Stimulated activated CD8-positive, alpha-beta memory T cell treated with anti-CD3 and anti-CD28 coated beads, Interleukin-12 subunit alpha, Interleukin-12 subunit beta, amount 100 ng/mL, for 24 hours (primary cell): ENCODE results near the gene SEPTIN2.
"Not testable (repeated sequence)": the region's sequence is repeated elsewhere in the genome, so short reads cannot be mapped to it uniquely, and the experiment has no call there.

Experiments
- DNase-seq: peaks from one replicate; pipeline ENCODE4 v3.0.0-alpha.2; 2020; ENCODE audit errors: extremely low read depth

SEPTIN2 gene

DNA sequence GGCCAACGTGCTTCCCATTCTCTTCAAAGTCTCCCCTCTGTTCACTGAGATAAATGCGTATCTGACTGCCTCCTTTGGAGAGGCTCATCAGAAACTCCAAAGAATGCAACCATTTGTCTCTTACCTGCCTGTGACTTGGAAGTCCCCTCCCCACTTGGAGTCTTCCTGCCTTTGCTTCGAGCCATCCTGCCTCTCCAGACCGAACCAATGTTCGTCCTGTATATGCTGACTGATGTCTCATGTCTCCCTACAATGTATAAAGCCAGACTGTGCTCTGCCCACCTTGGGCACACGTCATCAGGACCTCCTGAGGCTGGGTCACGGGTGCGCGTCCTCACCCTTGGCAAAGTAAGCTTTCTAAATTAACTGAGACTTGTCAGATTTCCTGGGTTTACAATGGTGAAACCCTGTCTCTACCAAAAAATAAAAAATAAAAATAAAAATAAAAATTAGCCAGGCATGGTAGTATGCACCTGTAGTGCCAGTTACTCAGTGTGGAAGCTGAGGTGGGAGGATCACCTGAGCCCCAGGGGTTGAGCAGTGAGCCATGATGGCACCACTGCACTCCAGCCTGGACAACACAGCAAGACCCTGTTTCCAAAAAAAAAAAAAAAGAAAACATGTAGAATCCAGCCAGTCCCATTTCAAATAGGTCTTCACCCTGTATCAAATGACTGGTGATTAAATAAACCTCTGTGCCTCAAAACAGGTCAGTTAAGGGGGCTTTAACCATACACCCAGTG is 29.2 kb upstream of the SEPTIN2 start:
- no peak for DNase-seq

DNA sequence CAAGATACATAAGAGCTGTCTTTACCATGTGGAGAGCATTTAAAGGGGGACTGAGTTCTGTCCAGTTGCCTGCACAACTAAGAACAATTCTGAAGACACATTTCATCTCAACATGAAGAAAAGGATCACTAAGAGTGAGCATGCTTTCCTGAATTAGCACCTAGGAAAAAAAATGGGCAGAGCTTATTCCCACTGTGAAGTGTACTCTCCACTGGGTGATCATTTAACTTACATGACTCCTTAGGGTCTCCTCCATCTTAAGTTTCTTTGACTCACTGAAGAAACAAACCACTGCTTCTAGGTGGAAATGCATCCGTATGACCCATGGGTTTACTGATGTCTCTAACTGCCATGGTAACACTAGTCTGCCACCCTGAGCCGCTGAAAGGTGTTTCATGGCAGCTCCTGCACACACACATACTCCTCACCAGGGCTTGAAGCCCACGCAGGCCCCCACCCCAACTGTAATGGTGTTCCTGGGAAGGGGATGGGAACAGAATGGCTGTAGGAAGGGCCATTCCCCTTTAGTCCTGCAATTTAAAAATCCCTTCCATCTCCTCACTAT is 27.3 kb upstream of the SEPTIN2 start:
- no peak for DNase-seq

DNA sequence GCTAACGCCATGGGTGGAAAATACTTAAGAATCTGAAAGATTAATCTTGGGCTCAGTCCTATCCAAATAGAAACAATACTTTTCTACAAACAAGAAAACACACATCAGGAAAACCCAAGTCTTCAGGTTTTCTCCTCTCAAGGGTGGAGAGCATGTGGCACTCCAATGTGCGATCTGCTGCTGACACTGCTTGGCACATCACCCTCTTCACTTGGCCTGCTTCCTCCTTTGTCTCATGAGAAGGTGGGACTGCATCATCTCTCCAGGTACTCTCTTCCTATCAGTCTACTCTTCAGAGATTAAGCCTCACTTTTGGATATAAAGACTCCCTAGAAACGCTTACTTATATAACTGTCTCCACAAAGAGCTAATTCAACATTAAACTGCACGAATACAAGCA is 26.7 kb upstream of the SEPTIN2 start:
- DNase-seq = no peak

DNA sequence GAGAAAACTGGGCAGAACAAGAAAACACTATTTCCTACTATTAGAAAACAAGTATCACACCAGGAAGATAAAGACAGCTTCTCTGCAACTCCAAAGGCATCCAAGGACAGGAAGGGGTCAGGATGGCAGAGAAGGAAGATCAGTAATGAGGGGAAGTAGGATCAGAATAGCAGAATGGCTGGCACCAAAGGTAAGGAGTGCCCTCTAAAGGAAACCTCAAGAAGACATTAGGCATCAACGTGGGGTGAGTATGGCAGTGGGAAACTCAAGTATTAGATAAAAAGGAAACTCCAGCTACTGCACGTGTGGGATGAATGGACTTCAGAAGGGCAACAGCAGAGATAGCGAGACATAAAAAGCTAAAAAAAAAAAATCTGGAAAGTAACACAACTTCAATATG is 26.1 kb upstream of the SEPTIN2 start:
- no peak for DNase-seq

DNA sequence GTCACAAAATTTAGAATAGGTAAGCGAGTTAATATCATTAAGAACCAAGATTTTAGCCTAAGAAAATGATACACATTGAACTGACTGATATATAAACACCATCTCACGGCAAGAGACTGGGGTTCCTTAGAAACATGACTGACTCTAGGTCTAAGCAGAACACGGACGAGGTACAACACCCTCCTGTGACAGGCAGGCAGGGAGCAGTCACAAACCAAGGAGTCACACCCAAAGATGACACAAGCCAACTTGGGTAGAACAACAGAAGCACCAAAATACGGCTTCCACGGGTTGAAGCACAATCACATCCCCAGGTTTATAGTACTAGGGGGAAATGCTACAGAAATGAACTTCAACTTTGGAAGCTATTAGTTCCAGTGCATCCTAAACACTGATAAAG is 24.6 kb upstream of the SEPTIN2 start:
- DNase-seq = no peak

DNA sequence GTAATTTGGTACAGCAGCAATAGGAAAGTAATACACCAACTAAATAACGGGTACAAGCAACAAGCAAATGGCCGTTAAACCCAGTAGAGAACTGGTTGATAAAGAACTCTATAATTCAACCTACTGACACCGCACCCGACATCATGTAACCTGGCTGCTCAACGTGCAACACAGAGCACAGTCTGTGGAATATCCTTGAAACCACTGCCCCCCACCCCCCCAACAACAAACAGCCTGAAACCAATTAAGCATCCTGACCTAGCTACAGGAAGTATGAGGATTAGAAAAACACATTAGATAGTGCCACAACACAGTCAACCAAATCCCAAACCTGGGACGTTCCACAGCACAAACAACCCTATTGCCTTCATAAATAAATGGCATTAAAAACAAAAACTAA is 23.7 kb upstream of the SEPTIN2 start:
- DNase-seq = no peak

DNA sequence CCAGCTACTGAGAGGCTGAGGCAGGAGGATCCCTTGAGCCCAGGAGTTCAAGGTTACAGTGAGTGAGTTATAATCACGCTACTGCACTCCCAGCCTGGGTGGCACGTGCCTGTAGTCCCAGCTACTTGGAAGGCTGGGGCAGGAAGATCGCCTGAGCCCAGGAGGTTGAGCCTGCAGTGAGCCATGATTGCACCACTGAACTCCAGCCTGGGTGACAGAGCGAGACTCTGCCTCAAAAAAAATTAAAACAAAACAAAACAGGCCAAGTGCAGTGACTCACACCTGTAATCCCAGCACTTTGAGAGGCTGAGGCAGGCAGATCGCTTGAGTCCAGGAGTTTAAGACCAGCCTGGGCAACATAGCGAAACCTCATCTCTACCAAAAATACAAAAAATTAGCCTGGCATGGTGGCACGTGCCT is 22.3 kb upstream of the SEPTIN2 start:
- DNase-seq = not testable (repeated sequence)

DNA sequence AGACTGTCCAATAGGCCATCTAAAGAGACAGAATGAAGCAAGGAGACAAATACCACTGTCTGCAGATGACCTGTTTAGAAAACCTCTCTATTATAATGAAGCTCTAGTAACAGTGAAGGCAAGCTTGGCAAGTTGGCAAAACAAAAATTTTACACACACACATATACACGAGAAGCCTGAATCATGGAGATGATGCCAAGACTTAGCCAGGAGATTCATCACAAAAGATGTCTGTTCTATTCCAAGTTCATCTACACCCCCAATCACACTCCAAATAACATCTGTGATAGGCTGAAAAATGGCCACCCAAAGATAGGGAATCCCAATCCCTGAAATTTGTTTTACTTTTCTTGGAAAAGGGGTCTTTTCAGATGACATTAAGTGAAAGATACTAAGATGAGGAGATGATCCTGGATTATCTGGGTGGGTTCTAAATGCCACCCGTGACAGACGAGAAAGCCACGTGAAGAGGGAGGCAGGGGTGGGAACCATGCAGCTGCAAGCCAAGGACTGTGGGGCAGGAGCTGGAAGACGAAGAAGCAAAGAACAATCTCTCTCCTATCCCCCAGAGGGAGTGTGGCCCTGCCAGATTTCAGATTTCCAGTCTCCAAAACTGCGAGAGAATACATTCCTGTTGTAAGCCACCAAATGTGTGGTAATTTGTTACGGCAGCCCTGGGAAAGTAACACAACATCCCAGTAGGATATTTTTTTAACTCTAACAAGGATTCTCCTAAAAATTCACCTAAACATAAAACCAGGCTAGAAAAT is 20.2 kb upstream of the SEPTIN2 start:
- DNase-seq = no peak

DNA sequence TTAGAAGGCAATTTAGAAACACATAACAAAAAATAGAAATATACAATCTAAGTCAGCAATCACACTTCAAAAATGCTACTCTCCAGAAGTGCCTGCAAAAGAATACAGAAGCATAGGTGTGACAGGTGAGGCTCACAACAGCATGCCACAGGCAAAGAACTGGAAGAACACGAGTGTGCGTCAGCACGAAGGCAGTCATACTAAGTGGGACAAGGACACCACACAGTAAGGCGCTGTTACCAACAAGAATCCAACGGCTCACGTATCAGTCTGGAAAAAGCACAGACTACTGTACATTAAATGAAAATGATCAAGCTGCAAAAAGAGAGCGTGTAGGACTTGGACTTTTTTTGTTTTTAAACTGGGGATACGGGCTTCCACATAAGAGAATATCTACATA is 19.0 kb upstream of the SEPTIN2 start:
- DNase-seq = no peak

DNA sequence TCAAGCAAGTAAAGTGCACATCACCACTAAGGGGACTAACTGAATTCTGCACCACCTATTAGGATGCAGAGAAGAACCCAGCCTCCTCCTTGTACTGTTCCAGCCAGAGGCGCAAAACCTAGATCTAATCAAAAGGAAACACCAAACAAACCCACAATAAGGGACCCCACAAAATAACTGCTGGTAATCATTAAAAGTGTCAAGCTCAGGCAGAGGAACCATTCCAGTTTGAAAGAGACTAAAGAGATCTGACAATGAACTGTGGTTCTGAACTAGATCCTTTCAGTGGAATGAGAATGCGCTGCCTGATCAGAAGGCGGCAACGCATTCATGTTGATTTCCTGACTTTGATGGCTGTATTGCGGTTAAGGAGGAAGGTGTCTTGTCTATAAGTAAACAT is 17.1 kb upstream of the SEPTIN2 start:
- no peak for DNase-seq

DNA sequence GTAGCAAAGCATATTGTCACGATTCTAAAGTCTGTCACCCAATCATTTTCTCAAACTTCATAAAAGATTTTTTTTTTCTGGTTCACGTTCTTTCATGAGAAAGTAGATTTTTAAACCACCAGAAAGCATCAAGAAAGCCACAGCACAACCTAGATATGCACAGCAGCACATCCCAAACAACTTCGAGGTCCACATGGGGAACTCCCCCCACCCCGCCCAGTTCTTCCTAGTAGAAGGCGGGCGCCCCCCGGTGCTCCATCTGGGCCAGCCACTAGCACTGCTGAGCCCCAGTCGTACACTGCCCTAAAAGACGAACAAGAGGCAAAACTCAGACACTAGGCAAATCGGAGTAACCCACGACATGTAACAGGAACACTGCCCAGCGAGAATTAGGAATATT is 15.7 kb upstream of the SEPTIN2 start:
- no peak for DNase-seq

DNA sequence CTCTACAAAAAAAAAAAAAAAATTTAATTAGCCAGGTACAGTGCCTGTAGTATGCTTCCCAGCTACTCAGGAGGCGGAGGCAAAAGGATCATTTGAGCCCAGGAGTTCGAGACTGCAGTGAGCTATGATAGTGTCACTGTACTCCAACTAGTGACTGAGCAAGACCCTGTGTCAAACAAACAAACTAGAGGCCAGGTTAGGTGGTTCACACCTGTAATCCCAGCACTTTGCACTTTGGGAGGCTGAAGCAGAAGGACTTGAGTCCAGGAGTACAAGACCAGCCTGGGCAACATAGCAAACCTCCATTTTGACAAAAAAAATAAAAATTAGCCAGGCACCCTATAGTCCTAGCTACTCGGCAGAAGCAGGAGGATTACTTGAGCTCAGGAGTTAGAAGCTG is 13.6 kb upstream of the SEPTIN2 start:
- no peak for DNase-seq

DNA sequence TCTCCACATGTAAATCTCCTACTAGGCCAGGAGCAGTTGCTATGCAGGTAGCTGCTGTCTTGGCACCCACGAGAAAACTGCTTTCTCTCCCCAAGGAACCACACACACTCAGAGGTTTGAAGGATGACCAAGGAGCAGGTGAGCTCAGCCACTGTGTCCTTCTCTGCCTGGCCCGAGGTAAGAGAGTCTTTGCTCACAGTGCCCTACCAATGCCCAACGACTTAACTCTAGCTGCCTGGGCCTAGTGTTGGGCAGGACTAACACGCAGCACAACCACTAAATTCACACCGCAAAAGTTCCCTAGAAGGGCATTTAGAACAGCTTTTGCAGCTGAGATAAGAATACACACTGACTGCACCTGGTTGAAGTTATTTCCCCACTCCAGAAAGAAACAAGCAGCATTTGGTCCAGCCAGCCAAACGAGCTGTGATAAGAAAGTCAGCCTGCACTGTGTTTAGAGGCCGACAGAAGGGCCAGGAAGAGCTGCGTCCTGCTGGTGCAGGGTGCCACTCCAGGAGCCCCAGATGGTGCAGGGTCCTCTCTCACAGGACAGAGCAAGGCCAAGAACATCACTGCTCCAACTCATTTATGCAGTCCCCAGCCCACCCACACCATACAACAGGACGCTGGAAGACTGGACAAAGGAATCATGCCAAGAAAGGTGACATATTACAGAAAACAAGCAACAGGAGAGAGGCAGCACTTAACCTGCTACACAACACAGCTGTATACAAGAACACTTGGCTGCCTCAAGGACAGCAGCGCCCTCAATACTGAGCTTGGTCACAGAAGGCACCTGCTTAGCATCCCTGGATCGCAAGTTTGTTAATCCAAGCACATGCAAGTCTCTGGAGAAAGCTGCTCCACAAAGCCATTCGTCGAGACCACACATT is 12.7 kb upstream of the SEPTIN2 start:
- no peak for DNase-seq

DNA sequence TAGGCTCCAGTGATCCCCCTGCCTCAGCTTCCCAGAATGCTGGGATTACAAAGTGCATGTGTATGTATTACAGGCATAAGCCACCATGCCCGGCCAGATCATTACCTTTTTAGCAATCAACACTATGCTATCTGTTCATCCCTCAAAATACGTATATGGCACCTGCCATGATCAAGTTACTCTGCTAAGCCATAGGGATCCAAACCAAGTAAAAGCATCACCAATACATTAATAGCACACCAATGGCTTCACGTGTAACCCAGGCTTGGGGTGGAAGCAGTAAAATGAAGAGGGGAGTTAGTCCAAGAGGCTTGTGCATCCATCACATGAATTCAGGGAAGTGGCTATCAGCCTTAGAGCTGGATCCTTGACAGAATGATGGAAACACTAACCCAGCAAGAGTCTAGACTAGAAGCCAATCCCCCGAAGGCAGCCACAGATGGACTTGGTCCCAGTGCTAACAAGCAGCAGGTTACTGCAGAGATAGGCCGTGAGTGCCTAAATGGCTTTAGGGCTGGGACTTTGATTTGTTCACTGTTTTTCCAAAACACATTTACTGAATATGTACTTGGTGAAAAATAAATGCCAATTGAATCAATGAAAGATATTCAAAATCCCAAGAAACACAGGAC is 11.6 kb upstream of the SEPTIN2 start:
- DNase-seq = no peak

DNA sequence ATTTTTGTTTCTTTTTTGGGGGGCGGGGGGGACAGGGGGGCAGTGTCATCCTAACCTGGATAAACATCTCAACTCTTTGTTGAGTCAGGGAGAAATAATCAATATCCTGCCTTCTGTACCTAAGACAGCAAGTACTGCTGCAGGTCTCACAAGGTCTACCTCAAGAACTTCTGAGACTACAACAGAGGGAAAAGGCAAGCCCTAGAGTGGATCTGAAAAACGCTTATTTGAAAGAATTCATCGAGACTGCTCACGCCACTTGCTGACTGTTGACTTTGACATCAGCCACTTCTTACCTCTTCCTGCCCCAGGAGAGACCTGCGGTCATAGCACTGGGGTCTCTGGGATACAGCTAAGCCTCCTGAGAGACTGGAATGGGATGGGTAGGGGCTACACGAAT is 8.7 kb upstream of the SEPTIN2 start:
- DNase-seq = no peak

DNA sequence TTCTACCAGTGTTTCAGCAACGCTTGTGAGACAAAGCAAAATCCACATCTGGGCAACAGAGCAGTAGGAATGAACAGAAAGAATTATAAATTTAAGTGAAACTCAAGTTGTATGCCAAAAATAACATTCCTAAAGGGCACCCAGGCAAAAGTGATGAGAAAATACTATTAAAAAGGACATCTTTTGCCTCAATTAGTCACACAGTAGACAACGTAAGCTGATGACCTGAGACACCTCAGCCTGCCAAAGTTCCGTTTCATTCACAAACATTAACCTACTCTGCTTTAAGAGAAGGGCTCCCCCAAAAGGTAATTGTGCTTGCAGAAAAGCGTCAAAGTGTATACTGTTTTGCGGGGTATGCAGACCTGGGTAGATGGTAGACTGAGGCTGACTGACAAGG is 7.5 kb upstream of the SEPTIN2 start:
- DNase-seq = no peak

DNA sequence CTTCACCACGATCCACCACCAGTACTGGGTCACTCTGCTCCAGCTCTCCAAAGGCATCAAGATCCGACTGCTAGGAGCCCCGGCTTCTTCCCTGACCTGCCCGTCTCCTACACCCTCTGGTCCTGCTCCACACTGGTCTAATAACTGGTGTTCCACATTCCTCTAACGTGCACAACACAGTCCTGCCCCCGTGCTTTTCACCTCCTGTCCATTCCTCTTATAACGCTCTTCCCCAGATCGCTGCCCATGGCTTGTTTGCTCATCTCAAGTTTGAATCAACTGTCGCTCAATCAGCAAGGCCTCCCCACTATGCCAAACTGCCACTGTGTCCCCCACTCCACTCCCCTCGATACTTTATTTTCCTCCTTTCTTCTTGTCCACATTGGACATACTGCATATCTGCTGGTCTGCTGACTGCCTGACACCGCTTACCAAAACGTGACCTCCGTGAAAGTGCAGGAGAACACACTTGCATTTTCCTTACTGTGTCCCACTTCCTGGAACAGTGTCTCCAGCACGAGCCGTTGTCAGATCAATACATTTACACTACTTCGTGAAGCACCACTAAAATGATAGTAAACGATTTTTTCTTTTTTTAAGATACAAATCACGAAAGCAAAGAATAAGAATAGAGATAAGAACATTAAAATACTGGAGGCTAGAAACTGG is 6.8 kb upstream of the SEPTIN2 start:
- DNase-seq = no peak

DNA sequence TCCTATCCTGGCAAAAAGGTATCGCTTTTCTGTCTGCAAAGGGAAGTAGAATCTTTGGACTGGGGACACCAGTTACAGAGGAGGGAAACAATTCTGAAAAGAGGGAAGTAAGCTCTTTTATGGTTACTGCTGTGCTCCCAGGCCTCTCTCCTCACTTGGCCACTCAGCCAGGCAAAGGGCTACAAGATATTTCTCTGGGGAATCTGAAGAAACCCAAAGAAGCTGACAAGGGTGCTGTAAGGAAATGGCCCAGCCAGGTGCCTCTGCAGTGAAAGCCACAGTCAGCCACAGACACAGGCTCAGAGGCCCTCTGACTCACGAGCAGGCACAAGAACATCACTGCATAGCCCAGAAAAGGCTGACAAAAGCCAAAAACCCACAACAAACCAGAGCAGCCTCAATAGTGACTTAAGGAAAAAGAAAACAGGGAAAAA is 6.0 kb upstream of the SEPTIN2 start:
- no peak for DNase-seq

DNA sequence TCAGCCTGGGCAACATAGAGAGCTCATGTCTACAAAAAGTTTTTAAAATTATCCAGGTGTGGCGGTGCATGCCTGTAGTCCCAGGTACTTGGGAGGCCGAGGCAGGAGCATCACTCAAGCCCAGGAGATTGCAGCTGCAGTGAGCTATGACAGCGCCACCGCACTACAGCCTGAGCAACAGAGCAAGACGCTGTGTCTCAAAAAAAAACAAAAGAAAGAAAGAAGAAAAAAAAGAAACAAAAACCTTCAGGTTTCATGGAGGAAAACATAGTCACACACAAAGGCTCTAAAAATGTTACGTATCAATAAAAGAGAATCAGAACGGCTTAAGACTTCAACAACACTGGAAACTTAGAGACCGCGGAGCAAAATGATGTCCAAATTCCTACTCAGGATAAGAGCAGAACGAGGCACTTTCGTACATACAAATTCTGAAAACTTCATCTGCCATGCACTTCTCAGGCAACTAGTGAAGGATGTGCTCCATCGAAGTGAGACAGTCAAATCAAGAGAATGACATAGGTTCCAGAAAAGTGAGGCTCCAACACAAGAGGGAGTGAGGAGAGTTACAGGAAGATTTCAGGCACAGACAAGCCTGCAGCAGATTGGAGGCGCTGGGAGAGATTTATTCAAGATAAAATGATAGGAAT is 4.7 kb upstream of the SEPTIN2 start:
- DNase-seq = no peak

DNA sequence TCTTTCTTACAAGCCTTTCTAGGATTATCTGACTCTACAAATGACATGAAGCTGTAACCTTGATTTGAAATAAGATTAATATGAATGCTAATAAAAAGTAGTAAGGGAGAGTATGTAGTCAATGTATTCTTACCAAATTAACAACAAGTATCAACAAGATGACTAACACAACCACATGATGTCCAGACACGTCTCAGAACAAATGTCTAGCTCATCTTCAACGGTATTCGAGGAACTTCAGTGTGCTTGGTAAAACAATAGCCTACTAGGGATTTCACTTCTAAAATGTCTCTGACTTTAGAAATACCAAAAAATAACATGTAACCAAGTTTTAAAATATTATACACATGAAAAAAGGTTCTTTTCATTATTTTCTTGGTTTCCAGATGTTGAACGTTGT is 3.6 kb upstream of the SEPTIN2 start:
- DNase-seq = no peak
